Vagina (tissue), 2 donors: ENCODE measurements around the gene STON2.

Experiments
- POLR2A ChIP-seq, 2 donors: fragments of 450-650 bp; IDR thresholded peaks; one replicate each; pipeline ENCODE4 v1.6.1; 2017; ENCODE audit warnings: antibody characterized with exemption in 2 of 2, mild to moderate bottlenecking in 2 of 2, moderate library complexity in 2 of 2
- POLR2AphosphoS5 ChIP-seq, 2 donors: sonication (generic); formaldehyde crosslinking; IDR thresholded peaks; one replicate each; pipeline ENCODE4 v1.9.0; 2017; ENCODE audit warnings: antibody characterized with exemption in 2 of 2, mild to moderate bottlenecking in 2 of 2, low read depth in 1 of 2; ENCODE audit not compliant: insufficient read depth in 1 of 2
- TF ChIP-seq, protein P1 (sequence below), 3 experiments: fragments of 450-650 bp in 2 of 3; fragments of 200-600 bp in 1 of 3; sonication (generic) in 1 of 3; IDR thresholded peaks; one replicate each; pipeline ENCODE4 v1.5.1; 2017 to 2019; ENCODE audit warnings: antibody characterized with exemption in 3 of 3, mild to moderate bottlenecking in 2 of 3, moderate library complexity in 2 of 3

DNA sequence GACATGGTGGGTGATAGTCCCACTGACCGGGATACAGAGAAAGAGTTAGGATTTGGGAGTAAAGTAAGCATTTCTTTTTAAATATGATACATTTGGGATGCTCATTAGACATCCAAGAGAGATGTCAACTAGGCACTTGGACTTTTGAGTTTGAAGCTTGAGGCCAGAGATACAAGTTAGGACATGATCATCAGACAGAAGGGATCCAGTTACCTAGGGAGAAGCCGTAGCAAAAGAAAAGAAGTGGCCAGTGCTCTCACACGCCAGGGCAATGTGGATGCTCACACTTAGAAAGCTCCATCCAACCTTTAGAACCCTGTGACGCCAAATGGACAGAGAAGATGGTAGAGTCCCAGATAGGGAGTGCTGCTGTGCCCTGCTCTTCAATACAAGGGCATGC lies 14.0 kb upstream of the STON2 start:
- TF ChIP-seq, protein P1, sequence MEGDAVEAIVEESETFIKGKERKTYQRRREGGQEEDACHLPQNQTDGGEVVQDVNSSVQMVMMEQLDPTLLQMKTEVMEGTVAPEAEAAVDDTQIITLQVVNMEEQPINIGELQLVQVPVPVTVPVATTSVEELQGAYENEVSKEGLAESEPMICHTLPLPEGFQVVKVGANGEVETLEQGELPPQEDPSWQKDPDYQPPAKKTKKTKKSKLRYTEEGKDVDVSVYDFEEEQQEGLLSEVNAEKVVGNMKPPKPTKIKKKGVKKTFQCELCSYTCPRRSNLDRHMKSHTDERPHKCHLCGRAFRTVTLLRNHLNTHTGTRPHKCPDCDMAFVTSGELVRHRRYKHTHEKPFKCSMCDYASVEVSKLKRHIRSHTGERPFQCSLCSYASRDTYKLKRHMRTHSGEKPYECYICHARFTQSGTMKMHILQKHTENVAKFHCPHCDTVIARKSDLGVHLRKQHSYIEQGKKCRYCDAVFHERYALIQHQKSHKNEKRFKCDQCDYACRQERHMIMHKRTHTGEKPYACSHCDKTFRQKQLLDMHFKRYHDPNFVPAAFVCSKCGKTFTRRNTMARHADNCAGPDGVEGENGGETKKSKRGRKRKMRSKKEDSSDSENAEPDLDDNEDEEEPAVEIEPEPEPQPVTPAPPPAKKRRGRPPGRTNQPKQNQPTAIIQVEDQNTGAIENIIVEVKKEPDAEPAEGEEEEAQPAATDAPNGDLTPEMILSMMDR (IDR thresholded peaks at IDR 0.05) = no peak
- TF ChIP-seq POLR2AphosphoS5 (IDR thresholded peaks at IDR 0.05; ENCODE audit: insufficient read depth in 1 of 2, low read depth in 1 of 2) = no peak
- TF ChIP-seq POLR2A (IDR thresholded peaks at IDR 0.05) = no peak
